HEK293T (cell line): ENCODE measurements around the gene RNLS.

Experiments
- ARNT ChIP-seq: fragments of 450-650 bp; IDR thresholded peaks from 2 replicates; pipeline ENCODE4 v1.6.1; 2017; ENCODE audit warnings: mild to moderate bottlenecking
- FOXA1 ChIP-seq: fragments of 450-650 bp; IDR thresholded peaks from 2 replicates; pipeline ENCODE4 v1.6.1; 2016; ENCODE audit warnings: mild to moderate bottlenecking
- FOXK2 ChIP-seq: fragments of 450-650 bp; IDR thresholded peaks from 2 replicates; pipeline ENCODE4 v1.6.1; 2016; ENCODE audit warnings: mild to moderate bottlenecking
- HDGF ChIP-seq: fragments of 450-650 bp; IDR thresholded peaks from 2 replicates; pipeline ENCODE4 v1.6.1; 2017; ENCODE audit warnings: antibody characterized with exemption, borderline replicate concordance
- NFRKB ChIP-seq: fragments of 450-650 bp; IDR thresholded peaks from 2 replicates; pipeline ENCODE4 v1.6.1; 2016; ENCODE audit warnings: mild to moderate bottlenecking, moderate library complexity
- TARDBP ChIP-seq: fragments of 450-650 bp; IDR thresholded peaks from 2 replicates; pipeline ENCODE4 v1.6.1; 2016
- ZNF384 ChIP-seq: fragments of 450-650 bp; IDR thresholded peaks from 2 replicates; pipeline ENCODE4 v1.6.1; 2016

DNA sequence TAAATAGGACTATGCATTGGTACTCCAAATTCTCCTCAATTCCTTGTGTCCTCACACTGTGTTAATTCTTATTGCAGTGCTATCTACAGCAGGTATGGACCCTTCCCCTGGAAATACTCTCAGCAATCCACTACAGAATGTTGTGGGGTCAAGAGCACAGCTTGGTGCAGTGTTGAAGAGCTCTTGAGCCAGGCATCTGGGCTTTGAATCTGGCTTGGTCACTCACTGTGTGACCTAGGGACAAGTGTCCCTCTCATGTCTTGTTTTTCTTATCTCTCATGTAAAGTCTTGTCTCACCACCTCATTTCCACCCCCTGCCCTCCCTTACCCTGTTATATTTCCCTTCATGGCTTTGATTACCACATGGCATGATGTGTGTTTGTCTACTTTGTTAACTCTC is 159.4 kb downstream of the RNLS start:
- TF ChIP-seq NFRKB (no peak), ZNF384 (no peak), ARNT (no peak), TARDBP (no peak), FOXA1 (no peak), HDGF (no peak), FOXK2 (no peak)
